Ascending aorta (tissue), 2 donors: ENCODE measurements around the gene CXCL12. TPM values are rescaled to one million over a fixed set of nuclear protein-coding genes. Genes with fewer than 3 reads are reported as not detected.
A peak's percentile ranks its signal among the peaks of the same experiment; 100 is the strongest.

Source experiments
- DNase-seq, 2 donors: peaks; one replicate each; pipeline ENCODE4 v3.0.0-alpha.2; 2019; ENCODE audit warnings: low spot score in 2 of 2
- H3K27ac ChIP-seq, 2 donors: fragments of 200-600 bp; sonication (generic); one replicate each; pipeline ENCODE4 v1.5.1; 2016 to 2017; ENCODE audit warnings: mild to moderate bottlenecking in 1 of 2
- H3K27me3 ChIP-seq: fragments of 200-600 bp; sonication (generic); one replicate; pipeline ENCODE4 v1.5.1; 2017
- H3K36me3 ChIP-seq, 2 donors: fragments of 200-600 bp; sonication (generic); one replicate each; pipeline ENCODE4 v1.5.1; 2016
- H3K4me1 ChIP-seq, 2 donors: fragments of 200-600 bp; sonication (generic); one replicate each; pipeline ENCODE4 v1.5.1; 2016 to 2017; ENCODE audit warnings: mild to moderate bottlenecking in 1 of 2
- H3K4me3 ChIP-seq, 2 donors: fragments of 200-600 bp; sonication (generic); one replicate each; pipeline ENCODE4 v1.5.1; 2016 to 2017; ENCODE audit warnings: mild to moderate bottlenecking in 1 of 2
- H3K9me3 ChIP-seq, 2 donors: fragments of 200-600 bp; sonication (generic); one replicate each; pipeline ENCODE4 v1.5.1; 2016
- CTCF ChIP-seq, 3 experiments: fragments of 200-600 bp in 2 of 3; fragments of 450-650 bp in 1 of 3; sonication (generic) in 2 of 3; IDR thresholded peaks; one replicate each; pipeline ENCODE4 v1.5.1; 2016 to 2019; ENCODE audit warnings: antibody characterized with exemption in 3 of 3, mild to moderate bottlenecking in 1 of 3, moderate library complexity in 1 of 3
- intact Hi-C: fragments of 100-400 bp; cut with DNase I; formaldehyde crosslinking; loops from one replicate; pipeline ENCODE4 v1.15.1; 2023
- total RNA-seq: library from RNA; depleted of rRNA; stranded (reverse); fragments of >200 nt; gene quantifications from one replicate; pipeline ENCODE4 v1.1.0, GENCODE V29; 2016

The CXCL12 gene
- total RNA-seq, 1 donor from 2014 or later, result 288 TPM

DNA sequence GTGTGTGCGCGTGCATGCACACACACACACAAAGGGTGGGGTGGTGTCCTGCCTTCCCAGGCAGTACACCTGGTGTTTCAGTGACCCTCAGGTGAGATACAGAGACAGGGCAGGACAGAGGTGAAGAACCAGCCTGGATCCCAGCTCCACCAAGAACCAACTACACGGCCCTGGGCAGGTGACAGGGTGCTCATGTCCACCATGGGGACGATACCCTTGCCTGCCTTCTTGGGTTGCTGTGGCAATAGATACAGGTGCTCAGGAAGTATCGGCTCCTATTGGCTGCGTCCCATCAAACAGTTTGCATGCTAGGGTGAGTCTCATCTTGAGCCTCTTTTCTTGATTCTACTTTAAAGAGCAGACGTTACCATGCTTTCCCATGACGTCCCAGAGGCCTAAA, 33.7 kb upstream of the CXCL12 start:
- H3K4me3 ChIP-seq, result no peak overlapping the region
- no peaks in the 10 kb centered on the region for H3K36me3 ChIP-seq
- intact Hi-C loops, result no loop called here
- no peak for TF ChIP-seq CTCF (IDR thresholded peaks at IDR 0.05)
- H3K9me3 ChIP-seq, result no peaks in the 10 kb centered on the region
- peak in 1 of 2 donors; percentile 45 for DNase-seq
- no peak overlapping the region for H3K27ac ChIP-seq
- H3K27me3 ChIP-seq, result no peaks in the 10 kb centered on the region
- peaks cover 0 to 3% of the 10 kb centered on the region in 2 donors for H3K4me1 ChIP-seq

GRCh38 chr10:44417761-44418160, 32.9 kb upstream of the CXCL12 start:
- DNase-seq, result peak in 1 of 2 donors; percentile 22
- no peak for TF ChIP-seq CTCF (IDR thresholded peaks at IDR 0.05)
- H3K9me3 ChIP-seq, result no peaks in the 10 kb centered on the region
- no peaks in the 10 kb centered on the region for H3K27me3 ChIP-seq
- H3K4me1 ChIP-seq, result peaks cover 0 to 3% of the 10 kb centered on the region in 2 donors
- H3K36me3 ChIP-seq, result no peaks in the 10 kb centered on the region
- no peak overlapping the region for H3K27ac ChIP-seq
- H3K4me3 ChIP-seq, result no peak overlapping the region
- intact Hi-C loops, result no loop called here

DNA sequence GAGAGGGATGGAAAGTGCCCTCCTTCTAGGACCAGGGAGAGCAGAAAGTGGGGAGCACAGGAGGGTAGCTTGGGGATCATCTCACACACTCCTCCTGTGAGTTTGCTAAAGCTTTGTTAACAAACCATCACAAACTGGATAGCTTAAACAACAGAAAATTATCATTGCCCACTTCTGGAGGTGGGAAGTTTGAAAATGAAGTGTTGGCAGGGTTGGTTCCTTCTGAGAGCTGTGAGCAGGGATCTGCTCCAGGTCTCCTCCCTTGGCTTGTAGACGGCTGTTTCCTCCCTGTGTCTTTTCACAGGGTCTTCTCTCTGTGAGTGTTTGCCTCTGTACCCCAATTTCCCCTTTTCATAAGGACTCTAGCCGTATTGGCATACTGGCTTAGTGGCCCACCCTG, 32.0 kb upstream of the CXCL12 start:
- Histone ChIP-seq H3K9me3 (no peaks in the 10 kb centered on the region), H3K36me3 (no peaks in the 10 kb centered on the region), H3K27ac (no peak overlapping the region), H3K4me3 (no peak overlapping the region), H3K27me3 (no peaks in the 10 kb centered on the region), H3K4me1 (peaks cover 0 to 3% of the 10 kb centered on the region in 2 donors)
- TF ChIP-seq CTCF (IDR thresholded peaks at IDR 0.05), result no peak
- intact Hi-C loops, result no loop called here
- DNase-seq, result peak in 1 of 2 donors; percentile 9

DNA sequence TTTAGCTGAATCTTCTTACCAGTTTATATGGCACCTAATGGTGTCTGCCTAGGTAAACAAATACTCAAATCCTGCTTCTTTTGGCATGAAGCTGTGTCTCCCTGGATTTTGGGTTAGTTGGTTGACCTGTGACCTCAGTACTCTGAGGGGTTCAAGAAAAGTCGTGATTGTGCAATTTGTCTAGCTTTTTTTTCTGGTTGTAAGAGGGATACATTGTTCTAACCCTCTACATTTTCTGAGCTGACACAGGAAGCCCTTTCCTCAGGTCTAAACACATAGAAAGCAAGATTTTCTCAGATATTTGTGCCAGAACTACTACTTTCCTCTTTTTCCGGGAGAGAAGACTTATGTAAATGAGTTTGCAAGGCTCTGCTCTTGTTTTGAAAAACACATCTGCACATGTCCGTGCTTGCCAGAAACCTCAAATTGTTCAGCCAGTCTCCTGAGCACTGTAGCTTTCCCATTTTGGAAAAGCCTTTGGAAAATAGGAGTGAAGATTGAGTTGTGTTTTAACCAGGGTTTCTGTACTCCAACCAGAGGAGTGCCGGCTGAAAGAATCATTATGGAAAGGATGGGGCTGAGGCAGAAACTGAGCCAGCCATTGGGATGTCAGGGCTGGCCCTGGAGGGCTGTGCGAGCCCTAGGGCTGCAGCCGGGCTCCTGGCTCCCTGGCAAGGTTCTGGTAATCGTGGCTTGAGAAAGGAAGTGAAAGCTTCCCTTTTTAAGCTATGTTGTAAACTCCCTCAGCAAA, 31.3 kb upstream of the CXCL12 start:
- DNase-seq, result peak in 1 of 2 donors; percentile 25
- no peak for TF ChIP-seq CTCF (IDR thresholded peaks at IDR 0.05)
- H3K4me3 ChIP-seq, result no peak overlapping the region

DNA sequence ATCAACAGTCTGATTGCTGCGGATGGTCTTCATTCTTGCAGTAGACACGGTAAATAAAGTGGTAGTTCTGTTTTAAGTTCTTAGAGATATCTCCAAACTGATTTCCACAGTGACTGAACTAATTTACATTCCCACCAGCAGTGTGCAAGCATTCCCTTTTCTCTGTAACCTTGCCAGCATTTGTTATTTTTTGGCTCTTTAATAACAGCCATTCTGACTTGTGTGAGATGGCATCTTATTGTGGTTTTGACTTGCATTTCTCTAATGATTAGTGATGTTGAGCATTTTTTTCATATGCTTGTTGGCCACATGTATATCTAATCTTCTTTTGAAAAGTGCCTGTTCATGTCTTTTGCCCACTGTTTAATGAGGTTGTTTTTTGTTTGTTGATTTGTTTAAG, 30.2 kb upstream of the CXCL12 start:
- intact Hi-C loops, result no loop called here
- TF ChIP-seq CTCF (IDR thresholded peaks at IDR 0.05), result no peak

More for the DNA sequence above, 31.3 kb upstream of the CXCL12 start:
- no peaks in the 10 kb centered on the region for H3K36me3 ChIP-seq
- H3K4me1 ChIP-seq, result peaks cover 0 to 3% of the 10 kb centered on the region in 2 donors
- H3K9me3 ChIP-seq, result no peaks in the 10 kb centered on the region
- H3K27me3 ChIP-seq, result no peaks in the 10 kb centered on the region
- peak overlapping the region; percentile 1 to 23 for H3K27ac ChIP-seq
- intact Hi-C loops, result no loop called here

More for the DNA sequence above, 30.2 kb upstream of the CXCL12 start:
- Histone ChIP-seq H3K36me3 (no peaks in the 10 kb centered on the region), H3K9me3 (no peaks in the 10 kb centered on the region), H3K27me3 (no peaks in the 10 kb centered on the region), H3K4me3 (no peak overlapping the region), H3K27ac (no peak overlapping the region), H3K4me1 (peaks cover 0 to 3% of the 10 kb centered on the region in 2 donors)
- DNase-seq, result no peak
